Uterus (tissue), 2 donors: Measurements from ENCODE around the gene LFNG.

ENCODE experiments used
- CTCF ChIP-seq, 4 experiments: fragments of 200-600 bp in 2 of 4; fragments of 450-650 bp in 2 of 4; sonication (generic) in 2 of 4; IDR thresholded peaks; one replicate each; pipeline ENCODE4 v1.5.1; 2016 to 2019; ENCODE audit warnings: antibody characterized with exemption in 4 of 4, mild to moderate bottlenecking in 2 of 4, moderate library complexity in 1 of 4
- POLR2A ChIP-seq, 2 donors: fragments of 450-650 bp; IDR thresholded peaks; one replicate each; pipeline ENCODE4 v1.6.1; 2016; ENCODE audit warnings: antibody characterized with exemption in 2 of 2, mild to moderate bottlenecking in 1 of 2, moderate library complexity in 1 of 2

DNA sequence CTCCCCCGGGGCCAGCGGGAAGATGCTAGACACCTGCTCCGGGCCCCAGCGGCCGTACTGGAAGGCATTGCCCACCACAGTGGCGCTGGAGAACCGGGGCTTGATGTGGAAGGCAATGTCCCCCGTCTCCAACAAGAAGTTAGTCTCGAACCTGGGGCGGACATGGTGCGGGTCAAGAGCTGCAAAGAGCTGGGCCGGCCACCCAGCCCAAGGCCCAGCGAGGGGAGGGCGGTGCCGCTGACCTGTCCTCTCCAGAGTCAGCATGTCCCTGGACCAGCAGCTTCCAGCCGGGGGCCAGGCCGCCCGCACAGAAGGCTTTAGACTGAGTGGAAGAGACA, 43.9 kb upstream of the LFNG start:
- TF ChIP-seq POLR2A (IDR thresholded peaks at IDR 0.05), result no peak
- no peak for TF ChIP-seq CTCF (IDR thresholded peaks at IDR 0.05)
